ENCODE data around the gene RAB11FIP4. TPM values are rescaled to one million over a fixed set of nuclear protein-coding genes. Genes with fewer than 3 reads are reported as not detected.

The RAB11FIP4 gene
- total RNA-seq, 4 donors from 2014 or later = 9.9 to 23.6 (median 16.1) TPM

DNA sequence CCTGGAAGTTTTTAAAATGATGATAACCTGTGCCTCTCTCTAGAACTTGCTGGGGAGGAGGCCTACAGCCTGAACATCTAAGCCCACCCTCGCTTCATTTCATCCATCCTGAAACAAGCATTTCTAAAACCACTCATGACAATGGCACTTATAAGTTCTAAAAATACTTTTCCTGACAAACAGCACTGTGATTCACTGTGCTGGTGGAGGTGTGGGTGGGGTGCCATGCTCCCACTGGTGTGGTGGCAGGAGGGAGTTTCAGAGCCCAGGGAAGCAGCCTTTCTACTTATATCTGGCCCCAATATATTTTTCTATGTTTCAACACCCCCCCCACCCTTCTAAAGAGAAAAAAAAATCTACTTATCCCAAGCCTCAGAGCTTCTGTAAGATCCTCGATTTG is 52.6 kb downstream of the RAB11FIP4 start:
- no peak for DNase-seq
- Histone ChIP-seq H3K4me1 (no peaks in the 10 kb centered on the region), H3K36me3 (no peaks in the 10 kb centered on the region), H3K27ac (no peak overlapping the region), H3K27me3 (no peaks in the 10 kb centered on the region), H3K4me3 (no peak overlapping the region), H3K9me3 (no peaks in the 10 kb centered on the region)
- WGBS, 2 donors = 77 to 86% methylated on average over 2 of the region's 2 CpGs
- TF ChIP-seq POLR2A (IDR thresholded peaks at IDR 0.05) = no peak
- TF ChIP-seq, protein P1, sequence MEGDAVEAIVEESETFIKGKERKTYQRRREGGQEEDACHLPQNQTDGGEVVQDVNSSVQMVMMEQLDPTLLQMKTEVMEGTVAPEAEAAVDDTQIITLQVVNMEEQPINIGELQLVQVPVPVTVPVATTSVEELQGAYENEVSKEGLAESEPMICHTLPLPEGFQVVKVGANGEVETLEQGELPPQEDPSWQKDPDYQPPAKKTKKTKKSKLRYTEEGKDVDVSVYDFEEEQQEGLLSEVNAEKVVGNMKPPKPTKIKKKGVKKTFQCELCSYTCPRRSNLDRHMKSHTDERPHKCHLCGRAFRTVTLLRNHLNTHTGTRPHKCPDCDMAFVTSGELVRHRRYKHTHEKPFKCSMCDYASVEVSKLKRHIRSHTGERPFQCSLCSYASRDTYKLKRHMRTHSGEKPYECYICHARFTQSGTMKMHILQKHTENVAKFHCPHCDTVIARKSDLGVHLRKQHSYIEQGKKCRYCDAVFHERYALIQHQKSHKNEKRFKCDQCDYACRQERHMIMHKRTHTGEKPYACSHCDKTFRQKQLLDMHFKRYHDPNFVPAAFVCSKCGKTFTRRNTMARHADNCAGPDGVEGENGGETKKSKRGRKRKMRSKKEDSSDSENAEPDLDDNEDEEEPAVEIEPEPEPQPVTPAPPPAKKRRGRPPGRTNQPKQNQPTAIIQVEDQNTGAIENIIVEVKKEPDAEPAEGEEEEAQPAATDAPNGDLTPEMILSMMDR (IDR thresholded peaks at IDR 0.05) = no peak
- intact Hi-C loops (cut with DNase I) = no loop called here

- WGBS, 2 donors = 50 to 67% methylated on average over 4 to 9 of the region's 13 CpGs
- peaks cover 0 to 7% (median 3%) of the 10 kb centered on the region in 3 donors for H3K4me1 ChIP-seq
- no peaks in the 10 kb centered on the region for H3K9me3 ChIP-seq
- no peaks in the 10 kb centered on the region for H3K36me3 ChIP-seq
- H3K4me3 ChIP-seq = no peak overlapping the region
- H3K27ac ChIP-seq = no peak overlapping the region
- TF ChIP-seq, protein P1 (IDR thresholded peaks at IDR 0.05) = peak in 1 of 6 experiments; percentile 8
- TF ChIP-seq POLR2A (IDR thresholded peaks at IDR 0.05) = no peak
- no peaks in the 10 kb centered on the region for H3K27me3 ChIP-seq
- DNase-seq = no peak
- intact Hi-C loops (cut with DNase I) = no loop called here
Observed at GRCh38 chr17:31446195-31446967, 54.9 kb downstream of the RAB11FIP4 start.

DNA sequence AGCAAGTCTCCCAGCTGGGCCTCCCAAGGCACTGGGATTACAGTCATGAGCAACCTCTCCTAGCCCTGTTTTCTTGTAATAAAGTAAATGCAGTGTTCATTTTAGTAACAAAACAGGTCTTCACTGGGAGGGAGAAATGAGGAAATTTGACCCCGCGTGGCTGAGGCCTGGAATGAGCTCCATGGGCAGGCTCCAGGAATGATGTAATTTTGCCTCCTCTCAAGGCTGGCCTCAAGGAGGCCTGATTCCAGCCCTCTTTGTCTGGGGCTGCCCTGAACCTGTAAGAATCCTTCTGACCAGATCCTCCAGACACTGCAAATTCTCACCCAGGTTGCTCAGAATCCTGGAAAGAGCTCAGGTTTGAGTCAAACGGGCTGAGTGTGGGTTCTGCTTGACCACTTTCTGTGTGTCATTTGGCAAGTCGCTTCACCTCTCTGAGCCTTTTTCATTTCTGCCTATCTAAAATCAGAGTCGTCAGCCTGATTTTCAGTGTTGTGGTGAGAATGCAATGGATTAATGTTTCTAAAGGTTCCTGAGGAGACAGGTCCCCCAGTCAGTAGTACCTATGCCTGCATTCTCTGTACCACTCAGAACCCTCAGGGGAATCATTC is 57.1 kb downstream of the RAB11FIP4 start:
- no peak overlapping the region for H3K27ac ChIP-seq
- 73 to 100% methylated on average over 1 to 5 of the region's 5 CpGs for WGBS, 2 donors
- intact Hi-C loops (cut with DNase I) = no loop called here
- peaks cover 0 to 26% (median 3%) of the 10 kb centered on the region in 3 donors for H3K4me1 ChIP-seq
- no peak for DNase-seq
- no peak overlapping the region for H3K4me3 ChIP-seq
- no peak for TF ChIP-seq POLR2A (IDR thresholded peaks at IDR 0.05)
- H3K27me3 ChIP-seq = no peaks in the 10 kb centered on the region
- H3K9me3 ChIP-seq = no peaks in the 10 kb centered on the region
- H3K36me3 ChIP-seq = no peaks in the 10 kb centered on the region

GRCh38 chr17:31449111-31449510 is 57.6 kb downstream of the RAB11FIP4 start:
- H3K4me1 ChIP-seq = peaks cover 0 to 31% (median 3%) of the 10 kb centered on the region in 3 donors
- no peak for TF ChIP-seq POLR2A (IDR thresholded peaks at IDR 0.05)
- TF ChIP-seq, protein P1 (IDR thresholded peaks at IDR 0.05) = no peak
- no peaks in the 10 kb centered on the region for H3K27me3 ChIP-seq
- DNase-seq = no peak
- no peaks in the 10 kb centered on the region for H3K36me3 ChIP-seq
- 79 to 90% methylated on average over 7 of the region's 7 CpGs for WGBS, 2 donors
- no peak overlapping the region for H3K4me3 ChIP-seq
- intact Hi-C loops (cut with DNase I) = no loop called here
- H3K27ac ChIP-seq = no peak overlapping the region
- H3K9me3 ChIP-seq = no peaks in the 10 kb centered on the region

GRCh38 chr17:31449746-31450145 is 58.3 kb downstream of the RAB11FIP4 start:
- WGBS, 2 donors = 78% methylated on average over 3 of the region's 3 CpGs
- no peaks in the 10 kb centered on the region for H3K9me3 ChIP-seq
- peaks cover 0 to 34% (median 3%) of the 10 kb centered on the region in 3 donors for H3K4me1 ChIP-seq
- intact Hi-C loops (cut with DNase I) = no loop called here
- TF ChIP-seq POLR2A (IDR thresholded peaks at IDR 0.05) = no peak
- TF ChIP-seq, protein P1 (IDR thresholded peaks at IDR 0.05) = no peak
- no peak overlapping the region for H3K27ac ChIP-seq
- no peak for DNase-seq
- H3K27me3 ChIP-seq = no peaks in the 10 kb centered on the region
- H3K36me3 ChIP-seq = no peaks in the 10 kb centered on the region
- no peak overlapping the region for H3K4me3 ChIP-seq
